Loucy (cell line): Measurements from ENCODE around the gene YWHAE.

Source experiments
- H2AFZ ChIP-seq: fragments of 200-600 bp; sonication (generic); 2 replicates; pipeline ENCODE4 v1.6.0; 2016; ENCODE audit warnings: antibody characterized with exemption, mild to moderate bottlenecking, low read length, moderate library complexity
- H3F3A ChIP-seq: fragments of 200-600 bp; 2 replicates; pipeline ENCODE4 v1.6.0; 2016; ENCODE audit warnings: antibody characterized with exemption, low read depth, mild to moderate bottlenecking
- H3K27me3 ChIP-seq: fragments of 200-600 bp; sonication (generic); 2 replicates; pipeline ENCODE4 v1.6.1; 2014; ENCODE audit warnings: low read length, mild to moderate bottlenecking; ENCODE audit not compliant: insufficient read depth, poor library complexity, severe bottlenecking
- H3K36me3 ChIP-seq: fragments of 200-600 bp; sonication (generic); 2 replicates; pipeline ENCODE4 v1.6.1; 2016; ENCODE audit warnings: low read length; ENCODE audit not compliant: insufficient read depth
- H3K4me1 ChIP-seq: fragments of 200-600 bp; sonication (generic); 2 replicates; pipeline ENCODE4 v1.5.1; 2014; ENCODE audit warnings: low read length, mild to moderate bottlenecking; ENCODE audit not compliant: insufficient read depth, poor library complexity, severe bottlenecking
- H3K4me2 ChIP-seq: fragments of 200-600 bp; sonication (generic); 2 replicates; pipeline ENCODE4 v1.6.0; 2014; ENCODE audit warnings: antibody characterized with exemption, low read length, low read depth, mild to moderate bottlenecking; ENCODE audit not compliant: poor library complexity, severe bottlenecking
- H3K4me3 ChIP-seq: fragments of 200-600 bp; sonication (generic); 2 replicates; pipeline ENCODE4 v1.5.1; 2014; ENCODE audit warnings: low read length, mild to moderate bottlenecking, mixed read lengths; ENCODE audit not compliant: poor library complexity, severe bottlenecking
- H3K79me2 ChIP-seq: fragments of 200-600 bp; sonication (generic); 2 replicates; pipeline ENCODE4 v1.6.1; 2014; ENCODE audit warnings: low read length; ENCODE audit not compliant: insufficient read depth
- H3K9ac ChIP-seq: fragments of 200-600 bp; sonication (generic); 2 replicates; pipeline ENCODE4 v1.6.0; 2014; ENCODE audit warnings: mild to moderate bottlenecking, low read depth, low read length, moderate library complexity; ENCODE audit not compliant: poor library complexity, severe bottlenecking
- H3K9me2 ChIP-seq: fragments of 200-600 bp; sonication (generic); replicated peaks from 2 replicates; pipeline ENCODE4 v1.6.1; 2016; ENCODE audit warnings: low read depth, low read length, mixed read lengths
- H3K9me3 ChIP-seq: fragments of 200-600 bp; sonication (generic); 2 replicates; pipeline ENCODE4 v1.6.1; 2014; ENCODE audit warnings: mild to moderate bottlenecking, antibody characterized with exemption, low read length, low read depth; ENCODE audit not compliant: insufficient read depth
- H4K20me1 ChIP-seq: fragments of 200-600 bp; sonication (generic); 2 replicates; pipeline ENCODE4 v1.6.0; 2014; ENCODE audit warnings: antibody characterized with exemption, low read length, mild to moderate bottlenecking; ENCODE audit not compliant: insufficient read depth, poor library complexity, severe bottlenecking
- EZH2phosphoT487 ChIP-seq: fragments of 200-600 bp; IDR thresholded peaks from 2 replicates; pipeline ENCODE4 v1.6.1; 2018; ENCODE audit warnings: antibody characterized with exemption, mild to moderate bottlenecking, moderate library complexity, borderline replicate concordance
- TF ChIP-seq, protein P1 (sequence below): fragments of 200-600 bp; sonication (generic); conservative IDR thresholded peaks from 2 replicates; pipeline ENCODE4 v1.5.1; 2014; ENCODE audit warnings: mild to moderate bottlenecking, antibody characterized with exemption, low read length

YWHAE gene

DNA sequence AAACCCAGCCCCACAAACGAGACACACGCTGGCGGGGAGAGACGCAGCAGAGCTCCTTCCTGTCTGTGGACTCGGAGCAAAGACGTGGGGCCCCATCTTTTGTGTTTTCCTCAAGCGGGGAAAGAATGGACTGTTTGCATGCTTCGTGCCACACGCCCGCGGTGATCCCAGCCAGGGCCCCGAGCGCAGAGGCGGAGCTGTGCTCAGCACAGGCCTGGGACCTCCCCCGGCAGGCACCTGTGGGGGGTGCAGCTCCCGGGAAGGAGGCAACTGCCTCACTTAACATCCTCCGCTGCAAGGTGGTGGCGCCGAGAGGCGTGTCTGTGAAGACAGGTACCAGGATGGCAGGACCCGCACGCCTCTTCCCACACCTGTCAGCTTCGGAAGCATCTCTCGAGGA lies 101.4 kb downstream of the YWHAE start:
- Histone ChIP-seq H3K79me2 (no peaks in the 10 kb centered on the region), H3K4me1 (peaks cover 31% of the 10 kb centered on the region), H2AFZ (no peak overlapping the region), H3K9me3 (no peaks in the 10 kb centered on the region), H3K36me3 (no peaks in the 10 kb centered on the region), H3F3A (no peaks in the 10 kb centered on the region), H3K4me2 (no peak overlapping the region), H3K9ac (no peak overlapping the region), H3K4me3 (no peak overlapping the region), H3K27me3 (no peaks in the 10 kb centered on the region), H4K20me1 (no peaks in the 10 kb centered on the region), H3K9me2 (no peaks in the 10 kb centered on the region)
- TF ChIP-seq, protein P1, sequence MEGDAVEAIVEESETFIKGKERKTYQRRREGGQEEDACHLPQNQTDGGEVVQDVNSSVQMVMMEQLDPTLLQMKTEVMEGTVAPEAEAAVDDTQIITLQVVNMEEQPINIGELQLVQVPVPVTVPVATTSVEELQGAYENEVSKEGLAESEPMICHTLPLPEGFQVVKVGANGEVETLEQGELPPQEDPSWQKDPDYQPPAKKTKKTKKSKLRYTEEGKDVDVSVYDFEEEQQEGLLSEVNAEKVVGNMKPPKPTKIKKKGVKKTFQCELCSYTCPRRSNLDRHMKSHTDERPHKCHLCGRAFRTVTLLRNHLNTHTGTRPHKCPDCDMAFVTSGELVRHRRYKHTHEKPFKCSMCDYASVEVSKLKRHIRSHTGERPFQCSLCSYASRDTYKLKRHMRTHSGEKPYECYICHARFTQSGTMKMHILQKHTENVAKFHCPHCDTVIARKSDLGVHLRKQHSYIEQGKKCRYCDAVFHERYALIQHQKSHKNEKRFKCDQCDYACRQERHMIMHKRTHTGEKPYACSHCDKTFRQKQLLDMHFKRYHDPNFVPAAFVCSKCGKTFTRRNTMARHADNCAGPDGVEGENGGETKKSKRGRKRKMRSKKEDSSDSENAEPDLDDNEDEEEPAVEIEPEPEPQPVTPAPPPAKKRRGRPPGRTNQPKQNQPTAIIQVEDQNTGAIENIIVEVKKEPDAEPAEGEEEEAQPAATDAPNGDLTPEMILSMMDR: no peak
- TF ChIP-seq EZH2phosphoT487: no peak
